Sigmoid colon (tissue), 4 donors: Measurements from ENCODE around the gene MISP3.

Experiments
- CTCF ChIP-seq, 4 experiments: fragments of 450-650 bp in 3 of 4; fragments of 200-600 bp in 1 of 4; IDR thresholded peaks; one replicate each; pipeline ENCODE4 v1.5.1; 2016 to 2019; ENCODE audit warnings: antibody characterized with exemption in 4 of 4, mild to moderate bottlenecking in 3 of 4, moderate library complexity in 2 of 4
- EP300 ChIP-seq, 4 donors: sonication (generic); formaldehyde crosslinking; IDR thresholded peaks; one replicate each; pipeline ENCODE4 v1.6.1; 2017; ENCODE audit warnings: antibody characterized with exemption in 4 of 4
- POLR2A ChIP-seq, 2 donors: fragments of 450-650 bp; IDR thresholded peaks; one replicate each; pipeline ENCODE4 v1.6.1; 2016; ENCODE audit warnings: antibody characterized with exemption in 2 of 2, mild to moderate bottlenecking in 2 of 2, moderate library complexity in 2 of 2
- POLR2AphosphoS5 ChIP-seq, 4 donors: sonication (generic); formaldehyde crosslinking; IDR thresholded peaks; one replicate each; pipeline ENCODE4 v1.6.1; 2017; ENCODE audit warnings: antibody characterized with exemption in 4 of 4

GRCh38 chr19:14110650-14111049 is 38.1 kb downstream of the MISP3 start:
- TF ChIP-seq CTCF (IDR thresholded peaks at IDR 0.05) (no peak), EP300 (IDR thresholded peaks at IDR 0.05) (no peak), POLR2A (IDR thresholded peaks at IDR 0.05) (no peak), POLR2AphosphoS5 (IDR thresholded peaks at IDR 0.05) (no peak)
